Measurements from ENCODE around the gene RASSF5.
A peak's percentile ranks its signal among the peaks of the same experiment; 100 is the strongest.

RASSF5 gene, protein sequence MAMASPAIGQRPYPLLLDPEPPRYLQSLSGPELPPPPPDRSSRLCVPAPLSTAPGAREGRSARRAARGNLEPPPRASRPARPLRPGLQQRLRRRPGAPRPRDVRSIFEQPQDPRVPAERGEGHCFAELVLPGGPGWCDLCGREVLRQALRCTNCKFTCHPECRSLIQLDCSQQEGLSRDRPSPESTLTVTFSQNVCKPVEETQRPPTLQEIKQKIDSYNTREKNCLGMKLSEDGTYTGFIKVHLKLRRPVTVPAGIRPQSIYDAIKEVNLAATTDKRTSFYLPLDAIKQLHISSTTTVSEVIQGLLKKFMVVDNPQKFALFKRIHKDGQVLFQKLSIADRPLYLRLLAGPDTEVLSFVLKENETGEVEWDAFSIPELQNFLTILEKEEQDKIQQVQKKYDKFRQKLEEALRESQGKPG

DNA sequence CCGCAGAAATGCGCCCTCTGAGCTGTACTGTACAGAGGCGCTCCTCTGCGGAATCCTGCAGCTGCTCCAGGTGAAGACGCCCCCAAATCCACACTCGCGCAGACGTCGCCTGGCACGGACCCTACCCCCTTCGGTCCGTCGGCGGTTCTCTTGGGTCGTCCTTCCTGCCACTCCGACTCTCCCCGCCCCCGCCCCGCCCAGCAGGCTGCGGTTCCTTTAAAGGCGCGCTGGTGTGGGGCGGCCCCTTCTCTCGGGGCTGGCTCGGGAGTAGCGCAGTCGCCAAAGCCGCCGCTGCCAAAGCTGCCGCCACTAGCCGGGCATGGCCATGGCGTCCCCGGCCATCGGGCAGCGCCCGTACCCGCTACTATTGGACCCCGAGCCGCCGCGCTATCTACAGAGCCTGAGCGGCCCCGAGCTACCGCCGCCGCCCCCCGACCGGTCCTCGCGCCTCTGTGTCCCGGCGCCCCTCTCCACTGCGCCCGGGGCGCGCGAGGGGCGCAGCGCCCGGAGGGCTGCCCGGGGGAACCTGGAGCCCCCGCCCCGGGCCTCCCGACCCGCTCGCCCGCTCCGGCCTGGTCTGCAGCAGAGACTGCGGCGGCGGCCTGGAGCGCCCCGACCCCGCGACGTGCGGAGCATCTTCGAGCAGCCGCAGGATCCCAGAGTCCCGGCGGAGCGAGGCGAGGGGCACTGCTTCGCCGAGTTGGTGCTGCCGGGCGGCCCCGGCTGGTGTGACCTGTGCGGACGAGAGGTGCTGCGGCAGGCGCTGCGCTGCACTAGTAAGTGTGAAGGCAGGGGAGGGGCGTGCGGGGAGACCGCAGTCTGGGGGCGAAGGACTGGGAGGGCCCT, at the start of gene RASSF5:
RASSF5 (plus strand) TSS at position 248 of the 846 bp plus-strand sequence; CDS start at position 320, 72 bp downstream.
- peak; percentile 44 for DNase-seq (ENCODE audit: low read depth, low spot score)
- peaks cover 3% of the 10 kb centered on the region for H3K4me1 ChIP-seq (ENCODE audit: insufficient read depth, insufficient read length)
- peaks cover 52% of the 10 kb centered on the region for H3K27me3 ChIP-seq (ENCODE audit: insufficient read depth, insufficient read length)
- H3K36me3 ChIP-seq (ENCODE audit: insufficient read depth, insufficient read length, low read length), result no peaks in the 10 kb centered on the region
- H3K9ac ChIP-seq (ENCODE audit: insufficient read length, low read depth), result peak within 1 kb of the TSS; percentile 69
- H3K9me3 ChIP-seq (ENCODE audit: insufficient read depth, low read length), result no peaks in the 10 kb centered on the region
- peak within 1 kb of the TSS; percentile 45 for H3K4me3 ChIP-seq (ENCODE audit: insufficient read length, low read depth)
- TF ChIP-seq YY1 (IDR thresholded peaks at IDR 0.05; ENCODE audit: insufficient read depth, insufficient read length) (no peak), SUZ12 (IDR thresholded peaks at IDR 0.05; ENCODE audit: extremely low read depth, insufficient read depth, insufficient read length) (no peak), ZNF274 (IDR thresholded peaks at IDR 0.05; ENCODE audit: low read depth, low read length) (no peak)

DNA sequence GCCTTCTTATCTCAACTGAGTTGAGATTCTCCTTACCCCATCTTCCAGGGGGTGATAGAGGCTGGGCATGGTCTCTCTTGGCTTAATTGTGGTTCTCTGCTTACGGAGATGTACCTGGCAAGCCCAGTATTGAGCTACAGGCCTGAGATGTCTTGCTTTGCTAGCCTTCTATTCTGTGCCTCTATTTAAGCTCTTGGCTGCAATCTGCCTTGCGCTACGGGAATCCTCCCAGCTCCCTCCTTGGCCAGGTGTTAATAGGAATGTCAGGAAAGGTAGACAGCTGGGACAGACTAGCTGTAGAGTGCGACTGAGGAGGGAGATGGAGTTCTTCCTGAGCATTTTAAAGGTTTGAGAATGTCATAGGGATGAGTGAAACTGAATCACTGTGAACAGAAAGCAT, 47.6 kb upstream of the RASSF5 start:
- Histone ChIP-seq H3K9me3 (ENCODE audit: insufficient read depth, low read length) (no peaks in the 10 kb centered on the region), H3K9ac (ENCODE audit: insufficient read length, low read depth) (no peak overlapping the region), H3K4me1 (ENCODE audit: insufficient read depth, insufficient read length) (peaks cover 7% of the 10 kb centered on the region), H3K4me3 (ENCODE audit: insufficient read length, low read depth) (no peak overlapping the region), H3K27me3 (ENCODE audit: insufficient read depth, insufficient read length) (no peaks in the 10 kb centered on the region), H3K36me3 (ENCODE audit: insufficient read depth, insufficient read length, low read length) (peaks cover 76% of the 10 kb centered on the region)
- DNase-seq (ENCODE audit: low read depth, low spot score), result no peak
- TF ChIP-seq YY1 (IDR thresholded peaks at IDR 0.05; ENCODE audit: insufficient read depth, insufficient read length) (no peak), ZNF274 (IDR thresholded peaks at IDR 0.05; ENCODE audit: low read depth, low read length) (no peak), SUZ12 (IDR thresholded peaks at IDR 0.05; ENCODE audit: extremely low read depth, insufficient read depth, insufficient read length) (no peak)

DNA sequence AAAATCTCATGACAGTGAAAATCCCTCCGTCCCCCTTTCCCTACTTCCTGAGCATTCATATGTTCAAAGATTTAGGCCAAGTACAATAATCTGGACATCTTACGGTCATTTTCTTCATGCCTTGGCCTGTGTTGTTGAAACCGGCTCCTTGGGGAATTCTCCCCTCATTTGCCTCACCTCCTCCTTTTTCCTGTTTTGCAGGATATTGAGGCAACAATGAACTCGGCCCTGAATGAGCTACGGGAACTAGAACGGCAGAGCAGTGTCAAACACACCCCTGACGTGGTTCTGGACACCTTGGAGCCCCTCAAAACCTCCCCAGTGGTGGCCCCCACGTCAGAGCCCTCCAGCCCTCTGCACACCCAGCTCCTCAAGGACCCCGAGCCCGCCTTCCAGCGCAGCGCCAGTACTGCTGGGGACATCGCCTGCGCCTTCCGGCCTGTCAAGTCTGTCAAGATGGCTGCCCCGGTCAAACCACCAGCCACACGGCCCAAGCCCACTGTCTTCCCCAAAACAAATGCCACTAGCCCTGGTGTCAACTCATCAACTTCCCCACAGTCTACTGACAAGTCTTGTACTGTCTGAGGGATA, 46.4 kb upstream of the RASSF5 start:
- no peak for TF ChIP-seq YY1 (IDR thresholded peaks at IDR 0.05; ENCODE audit: insufficient read depth, insufficient read length)
- no peaks in the 10 kb centered on the region for H3K27me3 ChIP-seq (ENCODE audit: insufficient read depth, insufficient read length)
- H3K4me3 ChIP-seq (ENCODE audit: insufficient read length, low read depth), result no peak overlapping the region
- no peaks in the 10 kb centered on the region for H3K4me1 ChIP-seq (ENCODE audit: insufficient read depth, insufficient read length)
- H3K36me3 ChIP-seq (ENCODE audit: insufficient read depth, insufficient read length, low read length), result peaks cover 65% of the 10 kb centered on the region
- no peak overlapping the region for H3K9ac ChIP-seq (ENCODE audit: insufficient read length, low read depth)
- DNase-seq (ENCODE audit: low read depth, low spot score), result no peak
- no peaks in the 10 kb centered on the region for H3K9me3 ChIP-seq (ENCODE audit: insufficient read depth, low read length)

DNA sequence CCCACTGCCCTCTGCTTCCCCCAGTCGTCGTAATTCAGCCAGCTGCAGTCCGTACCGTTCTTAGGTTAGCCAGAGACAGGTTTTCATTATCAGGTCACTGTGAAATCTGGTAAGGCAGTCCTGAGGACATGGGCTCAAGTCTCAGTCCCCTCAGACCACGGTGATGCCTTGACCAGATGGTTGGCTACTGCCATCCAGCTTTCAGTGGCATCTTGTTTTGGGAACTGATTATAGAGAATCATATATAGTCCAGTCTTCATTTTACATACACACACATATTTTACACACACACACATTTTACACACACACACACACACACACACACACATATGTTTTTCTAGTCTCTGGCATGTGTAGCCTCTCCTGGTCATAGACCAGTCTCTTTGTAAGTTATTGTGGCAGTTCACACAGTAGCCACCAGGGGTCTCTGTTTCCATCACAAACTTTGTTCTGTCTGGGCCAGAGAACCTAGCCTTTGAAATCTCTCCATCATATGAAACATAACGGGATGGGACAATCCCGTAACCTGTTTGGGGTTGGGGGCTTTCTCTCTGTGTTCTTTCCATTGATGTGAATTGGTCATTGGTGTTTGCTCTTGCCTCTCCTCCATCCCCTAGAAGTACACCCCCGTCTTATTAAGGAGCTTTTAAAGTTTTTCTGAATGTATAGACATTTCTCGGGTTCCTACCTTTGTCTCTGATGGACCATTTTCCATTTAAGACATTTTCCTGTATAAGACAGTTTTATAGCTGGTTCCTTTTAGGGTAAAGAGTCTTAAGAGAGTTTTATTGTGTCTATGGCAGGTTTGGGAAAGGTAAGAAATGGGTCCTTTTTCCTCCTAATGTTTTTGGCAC, 45.5 kb upstream of the RASSF5 start:
- no peak for TF ChIP-seq SUZ12 (IDR thresholded peaks at IDR 0.05; ENCODE audit: extremely low read depth, insufficient read depth, insufficient read length)
- no peak for TF ChIP-seq ZNF274 (IDR thresholded peaks at IDR 0.05; ENCODE audit: low read depth, low read length)
- TF ChIP-seq YY1 (IDR thresholded peaks at IDR 0.05; ENCODE audit: insufficient read depth, insufficient read length), result no peak
- Histone ChIP-seq H3K4me1 (ENCODE audit: insufficient read depth, insufficient read length) (peaks cover under 1% of the 10 kb centered on the region), H3K36me3 (ENCODE audit: insufficient read depth, insufficient read length, low read length) (peaks cover 63% of the 10 kb centered on the region), H3K4me3 (ENCODE audit: insufficient read length, low read depth) (no peak overlapping the region), H3K9me3 (ENCODE audit: insufficient read depth, low read length) (no peaks in the 10 kb centered on the region), H3K27me3 (ENCODE audit: insufficient read depth, insufficient read length) (peaks cover under 1% of the 10 kb centered on the region), H3K9ac (ENCODE audit: insufficient read length, low read depth) (no peak overlapping the region)
- peak; percentile 66 for DNase-seq (ENCODE audit: low read depth, low spot score)

DNA sequence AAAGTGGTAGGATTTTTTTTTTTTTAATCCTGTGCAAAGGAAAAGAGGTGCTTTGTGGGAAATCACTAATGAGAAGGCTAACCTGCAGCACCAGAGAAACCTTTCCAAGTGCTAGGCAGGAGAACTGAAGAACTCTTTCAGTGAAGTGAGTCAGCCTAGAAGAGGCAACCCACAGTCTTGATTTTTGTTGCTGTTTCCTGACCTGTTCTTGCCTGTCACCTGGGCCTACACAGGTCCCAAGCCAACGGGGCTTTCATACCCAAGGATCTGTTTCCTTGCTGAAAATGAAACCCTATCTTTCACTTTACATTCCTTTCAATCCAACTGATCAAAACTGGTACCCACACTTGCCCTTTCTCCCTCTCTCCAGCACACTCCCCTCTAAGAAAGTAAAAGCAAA, 44.2 kb upstream of the RASSF5 start:
- Histone ChIP-seq H3K27me3 (ENCODE audit: insufficient read depth, insufficient read length) (peaks cover 7% of the 10 kb centered on the region), H3K4me3 (ENCODE audit: insufficient read length, low read depth) (no peak overlapping the region), H3K9me3 (ENCODE audit: insufficient read depth, low read length) (no peaks in the 10 kb centered on the region), H3K4me1 (ENCODE audit: insufficient read depth, insufficient read length) (peaks cover 3% of the 10 kb centered on the region), H3K9ac (ENCODE audit: insufficient read length, low read depth) (no peak overlapping the region), H3K36me3 (ENCODE audit: insufficient read depth, insufficient read length, low read length) (peaks cover 55% of the 10 kb centered on the region)
- no peak for DNase-seq (ENCODE audit: low read depth, low spot score)
- TF ChIP-seq ZNF274 (IDR thresholded peaks at IDR 0.05; ENCODE audit: low read depth, low read length), result no peak

DNA sequence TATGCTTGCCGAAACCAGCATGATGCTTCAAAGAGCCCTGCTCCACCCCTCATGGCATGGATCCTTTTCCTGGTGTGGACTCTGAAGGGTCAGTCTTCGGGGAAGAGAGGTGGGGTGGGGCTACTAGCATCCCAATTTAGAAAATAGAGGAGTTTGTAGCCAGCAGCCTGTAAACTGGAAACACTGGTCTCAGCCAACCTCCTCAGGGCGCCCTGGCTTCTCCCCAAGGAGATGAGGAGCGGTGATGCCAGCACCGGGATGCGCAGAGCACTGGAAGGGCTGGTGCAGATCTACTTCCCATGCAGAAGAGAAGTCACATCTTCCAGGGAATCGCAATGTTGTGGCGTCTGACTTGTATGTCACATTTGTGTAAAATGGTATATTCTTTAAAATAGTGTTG, 43.4 kb upstream of the RASSF5 start:
- no peak overlapping the region for H3K4me3 ChIP-seq (ENCODE audit: insufficient read length, low read depth)
- H3K9ac ChIP-seq (ENCODE audit: insufficient read length, low read depth), result no peak overlapping the region
- TF ChIP-seq ZNF274 (IDR thresholded peaks at IDR 0.05; ENCODE audit: low read depth, low read length), result no peak
- TF ChIP-seq YY1 (IDR thresholded peaks at IDR 0.05; ENCODE audit: insufficient read depth, insufficient read length), result no peak
- TF ChIP-seq SUZ12 (IDR thresholded peaks at IDR 0.05; ENCODE audit: extremely low read depth, insufficient read depth, insufficient read length), result no peak
- peaks cover 7% of the 10 kb centered on the region for H3K27me3 ChIP-seq (ENCODE audit: insufficient read depth, insufficient read length)
- peaks cover 47% of the 10 kb centered on the region for H3K36me3 ChIP-seq (ENCODE audit: insufficient read depth, insufficient read length, low read length)
- H3K9me3 ChIP-seq (ENCODE audit: insufficient read depth, low read length), result no peaks in the 10 kb centered on the region
- DNase-seq (ENCODE audit: low read depth, low spot score), result no peak
- peaks cover 3% of the 10 kb centered on the region for H3K4me1 ChIP-seq (ENCODE audit: insufficient read depth, insufficient read length)
